ENCODE data around the gene GATB. TPM values are rescaled to one million over a fixed set of nuclear protein-coding genes. Genes with fewer than 3 reads are reported as not detected.

GATB gene
- total RNA-seq, 1 experiment from 2014 or later = 21.2 TPM

- H4K8ac ChIP-seq (replicated peaks; ENCODE audit: insufficient read length, low read depth, low read length) = no peak overlapping the region
- H2BK5ac ChIP-seq (ENCODE audit: insufficient read length, low read length) = no peak overlapping the region
- no peaks in the 10 kb centered on the region for H3K79me1 ChIP-seq (ENCODE audit: insufficient read depth, low read depth, low read length, poor library complexity, severe bottlenecking)
- no peak overlapping the region for H3T11ph ChIP-seq (ENCODE audit: low read length)
- no peak overlapping the region for H3K23ac ChIP-seq (ENCODE audit: insufficient read length, low read depth, low read length)
- H3K27ac Mint-ChIP-seq = no peak overlapping the region
- H3K18ac ChIP-seq (ENCODE audit: insufficient read length, low read depth, low read length) = no peak overlapping the region
- H2BK12ac ChIP-seq (ENCODE audit: insufficient read length, low read depth, low read length) = no peak overlapping the region
- H2BK20ac ChIP-seq (ENCODE audit: low read depth, low read length, poor library complexity, severe bottlenecking) = no peak overlapping the region
- no peak overlapping the region for H2BK15ac ChIP-seq (ENCODE audit: low read depth, low read length)
- H4K91ac ChIP-seq (ENCODE audit: insufficient read length, low read depth, low read length) = no peak overlapping the region
- H3K27me3 ChIP-seq (ENCODE audit: insufficient read depth, low read length) = no peaks in the 10 kb centered on the region
- H3K9me3 ChIP-seq (ENCODE audit: control insufficient read depth, low read depth, low read length) = no peaks in the 10 kb centered on the region
- H4K5ac ChIP-seq (ENCODE audit: insufficient read length, low read depth, low read length) = no peak overlapping the region
- peaks cover 4% of the 10 kb centered on the region in 2 experiments; a peak in 3 of 4 replicates for H3K4me1 Mint-ChIP-seq
- H3K4me2 ChIP-seq (ENCODE audit: insufficient read depth, insufficient read length, low read length) = no peak overlapping the region
- H3K14ac ChIP-seq (ENCODE audit: insufficient read depth, low read length) = no peak overlapping the region
- no peaks in the 10 kb centered on the region for H3K9me3 Mint-ChIP-seq
- no peak overlapping the region for H3K9ac ChIP-seq (ENCODE audit: extremely low read depth, insufficient read length, low read length)
- H2BK120ac ChIP-seq (ENCODE audit: low read depth, low read length, poor library complexity, severe bottlenecking) = no peak overlapping the region
- TF ChIP-seq CTCF (conservative IDR thresholded peaks at IDR 0.05) = no peak
- H3K4me3 Mint-ChIP-seq = no peak overlapping the region
- H4K20me1 ChIP-seq (ENCODE audit: control insufficient read depth, insufficient read depth, insufficient read length) = no peaks in the 10 kb centered on the region
- no peaks in the 10 kb centered on the region for H3K4me1 ChIP-seq (ENCODE audit: insufficient read depth, low read length)
- H3K27ac ChIP-seq (ENCODE audit: insufficient read length, low read depth, low read length) = no peak overlapping the region
- H3K56ac ChIP-seq (ENCODE audit: insufficient read length, low read depth, low read length) = no peak overlapping the region
- H3K4ac ChIP-seq (ENCODE audit: low read depth, low read length) = no peak overlapping the region
- no peaks in the 10 kb centered on the region for H3K79me2 ChIP-seq (ENCODE audit: insufficient read depth, low read length)
- H3K27me3 Mint-ChIP-seq (ENCODE audit: low read depth) = no peaks in the 10 kb centered on the region
- DNase-seq = no peak
- H2AFZ ChIP-seq (ENCODE audit: low read length) = no peak overlapping the region
- no peak overlapping the region for H2AK5ac ChIP-seq (ENCODE audit: insufficient read length, low read length)
- no peaks in the 10 kb centered on the region for H3K23me2 ChIP-seq (ENCODE audit: insufficient read length, low read depth, low read length, poor library complexity, severe bottlenecking)
- H3K36me3 Mint-ChIP-seq (ENCODE audit: insufficient read depth in 1 of 3, low read depth in 3 of 3) = peaks cover 0 to 21% (median 3%) of the 10 kb centered on the region in 3 experiments; a peak in 5 of 7 replicates
These were observed 129.5 kb downstream of the GATB start for GRCh38 chr4:151631349-151631748.

Data from H9 (cell line).